Pancreas (tissue), 10 donors: Measurements from ENCODE around the gene ZIC4. TPM values are rescaled to one million over a fixed set of nuclear protein-coding genes. Genes with fewer than 3 reads are reported as not detected.

Experiments
- ATAC-seq, 4 donors: fragments of 200-7000 bp; cut with Tn5 transposase; one replicate each; pipeline versions ENCODE4 v1.8.0 to v1.9.1; 2020; ENCODE audit warnings: mild to moderate bottlenecking in 4 of 4, moderate library complexity in 4 of 4
- DNase-seq, 6 donors: peaks; one replicate each; pipeline ENCODE4 v3.0.0-alpha.2; 2020
- FAIRE-seq: peaks from 2 replicates; lab custom pipeline; 2012; peaks lifted over from hg19 to GRCh38; lab: Jason Lieb, UNC
- H3K27ac ChIP-seq, 4 donors: fragments of 200-600 bp; sonication (generic); 1 replicate in 3 of 4; 2 replicates in 1 of 4; pipeline versions ENCODE4 v1.5.0 to v1.8.0; 2020
- H3K27me3 ChIP-seq, 4 donors: fragments of 200-600 bp; one replicate each; pipeline ENCODE4 v1.8.0; 2021
- H3K36me3 ChIP-seq, 3 donors: fragments of 200-600 bp; sonication (generic) in 1 of 3; one replicate each; pipeline versions ENCODE4 v1.5.0 to v1.8.0; 2020 to 2021
- H3K4me1 ChIP-seq, 3 donors: fragments of 200-600 bp; one replicate each; pipeline ENCODE4 v1.8.0; 2021
- H3K4me3 ChIP-seq, 4 donors: fragments of 200-600 bp; sonication (generic) in 2 of 4; one replicate each; pipeline versions ENCODE4 v1.5.0 to v1.8.0; 2020 to 2021
- H3K9me3 ChIP-seq, 4 donors: fragments of 200-600 bp; one replicate each; pipeline ENCODE4 v1.8.0; 2021
- WGBS, 2 donors: extraction: QIAGEN DNeasy Blood & Tissue Kit; methylation state at CpG; one replicate each; pipeline ENCODE4 v1.1.7; 2013; 5-methylcytosine and 5-hydroxymethylcytosine counted together
- intact Hi-C, 3 donors: fragments of 100-400 bp; cut with DNase I; formaldehyde crosslinking; loops; one replicate each; pipeline versions ENCODE4 v1.11.1 to v1.14.2; 2022
- polyA plus RNA-seq, 2 donors: library from polyadenylated mRNA; stranded (reverse); fragments of 200-250 nt; gene quantifications; one replicate each; pipeline ENCODE4 v1.2.3, GENCODE V29; 2013
- total RNA-seq, 6 donors: library from RNA; stranded (reverse); fragmentation: NEBNext Ultra II Directional in 4 of 6; extraction: Animal tissue kit (Norgen Biotek cat#: 25700) in 4 of 6; gene quantifications; one replicate each; pipeline versions ENCODE4 v1.2.1 to v1.2.4, GENCODE V29; 2021 to 2023
- TF ChIP-seq, protein P1 (sequence below), 4 donors: fragments of 200-600 bp; sonication (generic) in 3 of 4; IDR thresholded peaks; one replicate each; pipeline versions ENCODE4 v1.5.0 to v1.8.0; 2021; ENCODE audit warnings: antibody characterized with exemption in 4 of 4
- donor health status: healthy with polysubstance abuse.
- donor health status: DM: no; HTN: no; CAD: no; lungs with moderate emphysema.
- donor health status: DM: no; HTN: no; CAD: no.
- donor health status: control.
- donor health status: control.
- donor health status: Bipolar disorder and iron deficiency.
- donor health status: DM: yes; HTN: yes; CAD: no.
- donor health status: DM: no; HTN: no; CAD: no.
- donor health status: DM: no; HTN: no; CAD: no.
- donor health status: DM: yes; HTN: yes; CAD: no.

ZIC4 gene
- total and polyA plus RNA-seq, 8 donors: not detected

GRCh38 chr3:147380387-147380951 lies 25.9 kb downstream of the ZIC4 start:
- DNase-seq (no peak), ATAC-seq (no peak), FAIRE-seq (no peak)
- Histone ChIP-seq H3K4me1 (no peaks in the 10 kb centered on the region), H3K27ac (no peak overlapping the region), H3K9me3 (no peaks in the 10 kb centered on the region), H3K36me3 (no peaks in the 10 kb centered on the region), H3K27me3 (peaks cover 3 to 81% (median 18%) of the 10 kb centered on the region in 4 donors), H3K4me3 (no peak overlapping the region)
- TF ChIP-seq, protein P1, sequence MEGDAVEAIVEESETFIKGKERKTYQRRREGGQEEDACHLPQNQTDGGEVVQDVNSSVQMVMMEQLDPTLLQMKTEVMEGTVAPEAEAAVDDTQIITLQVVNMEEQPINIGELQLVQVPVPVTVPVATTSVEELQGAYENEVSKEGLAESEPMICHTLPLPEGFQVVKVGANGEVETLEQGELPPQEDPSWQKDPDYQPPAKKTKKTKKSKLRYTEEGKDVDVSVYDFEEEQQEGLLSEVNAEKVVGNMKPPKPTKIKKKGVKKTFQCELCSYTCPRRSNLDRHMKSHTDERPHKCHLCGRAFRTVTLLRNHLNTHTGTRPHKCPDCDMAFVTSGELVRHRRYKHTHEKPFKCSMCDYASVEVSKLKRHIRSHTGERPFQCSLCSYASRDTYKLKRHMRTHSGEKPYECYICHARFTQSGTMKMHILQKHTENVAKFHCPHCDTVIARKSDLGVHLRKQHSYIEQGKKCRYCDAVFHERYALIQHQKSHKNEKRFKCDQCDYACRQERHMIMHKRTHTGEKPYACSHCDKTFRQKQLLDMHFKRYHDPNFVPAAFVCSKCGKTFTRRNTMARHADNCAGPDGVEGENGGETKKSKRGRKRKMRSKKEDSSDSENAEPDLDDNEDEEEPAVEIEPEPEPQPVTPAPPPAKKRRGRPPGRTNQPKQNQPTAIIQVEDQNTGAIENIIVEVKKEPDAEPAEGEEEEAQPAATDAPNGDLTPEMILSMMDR (IDR thresholded peaks at IDR 0.05): no peak
- 11 to 13% methylated on average over 26 of the region's 26 CpGs for WGBS, 2 donors
- intact Hi-C loops: no loop called here

DNA sequence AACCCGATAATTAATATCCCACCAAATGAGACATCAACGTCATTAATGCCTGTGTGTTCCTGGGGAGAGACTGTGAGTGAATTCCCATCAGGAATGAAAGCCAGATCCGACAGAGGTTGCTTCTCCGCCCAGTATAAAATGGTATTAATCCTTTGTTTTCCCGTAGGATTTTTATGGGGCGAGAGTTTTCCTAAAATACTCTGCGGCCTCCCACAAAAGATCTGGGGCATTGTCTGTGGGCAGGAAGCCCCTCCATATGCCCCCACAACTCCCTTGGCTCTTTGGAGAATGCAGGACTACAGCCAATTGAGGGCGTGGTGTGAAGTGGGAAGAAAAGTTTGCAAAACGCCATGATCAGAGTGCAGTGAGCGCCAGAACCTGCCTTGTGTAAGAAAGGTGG lies 26.7 kb downstream of the ZIC4 start:
- H3K36me3 ChIP-seq: no peaks in the 10 kb centered on the region
- H3K9me3 ChIP-seq: no peaks in the 10 kb centered on the region
- no peak overlapping the region for H3K4me3 ChIP-seq
- WGBS, 2 donors: 6 to 10% methylated on average over 10 of the region's 10 CpGs
- no peak overlapping the region for H3K27ac ChIP-seq
- intact Hi-C loops: no loop called here
- peaks cover 3 to 81% (median 15%) of the 10 kb centered on the region in 4 donors for H3K27me3 ChIP-seq
- H3K4me1 ChIP-seq: no peaks in the 10 kb centered on the region
- DNase-seq (no peak), ATAC-seq (no peak), FAIRE-seq (no peak)
- TF ChIP-seq, protein P1 (IDR thresholded peaks at IDR 0.05): no peak

DNA sequence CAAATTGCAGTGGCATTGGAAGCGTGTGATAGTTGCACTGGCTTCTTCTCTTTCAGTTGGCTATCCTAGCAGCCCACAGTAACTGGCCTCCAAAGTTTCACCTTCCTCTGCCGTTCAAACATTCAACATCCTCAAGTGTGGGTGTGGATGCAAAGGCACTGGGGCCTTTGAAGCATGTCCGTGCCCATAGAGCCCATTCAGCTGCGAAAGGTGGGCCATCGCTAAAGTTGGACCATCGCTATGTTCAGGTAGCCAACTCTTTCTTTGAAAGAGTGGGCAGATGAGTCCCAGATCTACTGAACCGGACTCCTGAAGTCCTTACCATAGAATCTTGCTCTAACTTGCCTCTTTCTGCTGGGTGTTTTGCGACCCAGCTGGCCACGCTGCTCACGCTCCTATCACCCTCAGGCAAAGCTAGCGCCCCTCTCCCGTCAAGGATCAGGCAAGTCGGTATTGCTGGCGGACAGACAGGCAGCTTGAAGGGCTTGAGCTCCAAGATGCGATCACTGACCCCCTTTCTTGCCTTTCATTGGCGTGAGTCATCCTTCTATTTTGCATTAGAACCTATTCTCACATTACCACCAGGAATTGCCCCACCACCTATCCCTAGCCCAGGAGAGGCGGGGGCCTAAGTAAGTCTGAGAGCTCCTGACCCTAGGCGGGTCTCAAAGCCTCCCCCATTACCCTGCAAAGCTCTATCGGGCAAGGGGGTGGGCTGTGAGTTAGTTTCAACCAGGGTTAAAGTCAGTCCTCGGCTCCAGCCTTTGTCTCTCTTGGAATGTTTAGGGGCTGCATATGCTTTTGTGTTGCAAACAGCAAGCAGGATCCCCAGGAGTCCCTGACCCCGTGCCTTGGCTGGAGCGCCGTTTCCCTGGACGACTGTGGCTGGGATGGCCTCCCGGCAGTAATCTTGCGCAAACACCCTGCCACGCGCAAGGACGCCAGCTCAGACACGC lies 28.7 kb downstream of the ZIC4 start:
- Histone ChIP-seq H3K36me3 (no peaks in the 10 kb centered on the region), H3K9me3 (no peaks in the 10 kb centered on the region), H3K4me3 (no peak overlapping the region), H3K27ac (no peak overlapping the region), H3K4me1 (no peaks in the 10 kb centered on the region), H3K27me3 (peaks cover 3 to 78% (median 17%) of the 10 kb centered on the region in 4 donors)
- intact Hi-C loops: no loop called here
- DNase-seq (no peak), FAIRE-seq (no peak), ATAC-seq (no peak)
- WGBS, 2 donors: 9 to 10% methylated on average over 30 of the region's 30 CpGs
- TF ChIP-seq, protein P1 (IDR thresholded peaks at IDR 0.05): no peak

GRCh38 chr3:147373301-147373700 lies 33.0 kb downstream of the ZIC4 start:
- intact Hi-C loops: no loop called here
- H3K27me3 ChIP-seq: peaks cover 4 to 77% (median 14%) of the 10 kb centered on the region in 4 donors

More at GRCh38 chr3:147373301-147373700, 33.0 kb downstream of the ZIC4 start:
- 2 to 4% methylated on average over 6 of the region's 6 CpGs for WGBS, 2 donors
- Histone ChIP-seq H3K4me1 (no peaks in the 10 kb centered on the region), H3K9me3 (no peaks in the 10 kb centered on the region), H3K4me3 (no peak overlapping the region), H3K27ac (no peak overlapping the region), H3K36me3 (no peaks in the 10 kb centered on the region)
- DNase-seq (no peak), ATAC-seq (no peak), FAIRE-seq (no peak)
- TF ChIP-seq, protein P1 (IDR thresholded peaks at IDR 0.05): no peak
